ENCODE results near the gene MCC. TPM values are rescaled to one million over a fixed set of nuclear protein-coding genes. Genes with fewer than 3 reads are reported as not detected.

The MCC gene
- total and polyA plus RNA-seq, 2 donors (not counting 1 experiment from before 2014, with no cell fraction given), result 3.2 to 41.3 TPM

DNA sequence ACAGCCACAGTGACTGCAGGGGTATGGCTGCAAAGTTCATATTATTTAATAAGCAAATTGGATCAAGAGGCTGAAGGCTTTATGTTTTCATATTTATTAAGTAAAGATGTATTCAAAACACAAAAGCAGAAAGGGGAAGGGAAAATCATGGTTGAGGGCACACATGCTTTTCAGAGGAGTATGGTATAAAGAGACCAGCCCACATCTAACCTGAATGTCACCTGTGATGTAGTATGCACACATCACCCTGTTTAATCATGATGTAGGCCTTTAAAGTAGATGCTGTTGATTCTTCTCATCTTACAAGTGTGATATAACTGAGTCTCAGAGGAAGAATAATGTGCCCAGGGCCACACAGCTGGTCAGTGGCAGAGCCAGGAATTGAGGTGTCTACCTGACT is 299.8 kb downstream of the MCC start:
- Histone ChIP-seq H3K27me3 (ENCODE audit: control insufficient read depth, insufficient read depth, low read length) (no peaks in the 10 kb centered on the region), H2AFZ (ENCODE audit: low read length) (no peak overlapping the region), H3K27ac (ENCODE audit: insufficient read depth, low read length) (no peak overlapping the region), H4K20me1 (ENCODE audit: control insufficient read depth, extremely low read depth, insufficient read depth, low read length) (no peaks in the 10 kb centered on the region), H3K36me3 (ENCODE audit: control insufficient read depth, insufficient read depth, low read length) (no peaks in the 10 kb centered on the region), H3K9ac (ENCODE audit: insufficient read depth, low read length) (no peak overlapping the region), H3K79me2 (ENCODE audit: control insufficient read depth, insufficient read depth, low read length) (no peaks in the 10 kb centered on the region), H3K9me3 (ENCODE audit: control insufficient read depth, insufficient read depth, low read depth, low read length) (no peaks in the 10 kb centered on the region), H3K4me2 (ENCODE audit: extremely low read depth, insufficient read depth, low read length) (no peak overlapping the region), H3K4me3 (replicated peaks in 1 of 4; ENCODE audit: control extremely low read depth in 1 of 4, insufficient read depth in 1 of 4, low read depth in 3 of 4, low read length in 4 of 4) (no peak overlapping the region), H3K4me1 (ENCODE audit: control insufficient read depth, extremely low read depth, insufficient read depth, low read length) (no peaks in the 10 kb centered on the region)
- no peak for DNase-seq (ENCODE audit: low read depth in 2 of 2)
- no peak for TF ChIP-seq EZH2 (IDR thresholded peaks at IDR 0.05; ENCODE audit: low read length, missing control alignments)
- no peak for TF ChIP-seq CTCF (conservative IDR thresholded peaks at IDR 0.05 in 1 of 2, IDR thresholded peaks at IDR 0.05 in 1 of 2; ENCODE audit: low read depth in 1 of 2, low read length in 2 of 2)

DNA sequence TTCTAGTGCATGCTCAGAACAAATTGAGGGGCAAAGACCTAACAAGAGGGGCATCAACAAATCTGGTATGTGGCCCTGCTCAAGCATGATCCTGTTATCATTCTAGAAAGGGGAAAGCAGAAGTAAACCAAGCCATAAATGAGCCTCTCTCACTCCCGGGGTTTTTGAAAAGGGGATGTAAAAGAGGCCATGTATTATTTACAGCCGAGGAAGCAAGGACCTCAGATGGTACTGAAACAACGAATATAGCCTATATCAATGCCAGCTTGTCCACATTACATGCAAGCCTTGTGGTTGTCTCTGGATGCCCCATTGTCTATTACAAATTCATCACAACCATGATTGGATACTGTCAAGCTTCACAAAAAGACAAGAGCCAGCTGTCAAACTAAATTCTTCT is 300.3 kb downstream of the MCC start:
- H3K9me3 ChIP-seq (ENCODE audit: control insufficient read depth, insufficient read depth, low read depth, low read length), result no peaks in the 10 kb centered on the region
- H3K9ac ChIP-seq (ENCODE audit: insufficient read depth, low read length), result no peak overlapping the region
- no peaks in the 10 kb centered on the region for H4K20me1 ChIP-seq (ENCODE audit: control insufficient read depth, extremely low read depth, insufficient read depth, low read length)
- no peaks in the 10 kb centered on the region for H3K36me3 ChIP-seq (ENCODE audit: control insufficient read depth, insufficient read depth, low read length)
- H3K79me2 ChIP-seq (ENCODE audit: control insufficient read depth, insufficient read depth, low read length), result no peaks in the 10 kb centered on the region
- H3K4me2 ChIP-seq (ENCODE audit: extremely low read depth, insufficient read depth, low read length), result no peak overlapping the region
- H3K27ac ChIP-seq (ENCODE audit: insufficient read depth, low read length), result no peak overlapping the region
- no peaks in the 10 kb centered on the region for H3K4me1 ChIP-seq (ENCODE audit: control insufficient read depth, extremely low read depth, insufficient read depth, low read length)
- no peak overlapping the region for H3K4me3 ChIP-seq (replicated peaks in 1 of 4; ENCODE audit: control extremely low read depth in 1 of 4, insufficient read depth in 1 of 4, low read depth in 3 of 4, low read length in 4 of 4)
- no peak for DNase-seq (ENCODE audit: low read depth in 2 of 2)
- H2AFZ ChIP-seq (ENCODE audit: low read length), result no peak overlapping the region
- TF ChIP-seq EZH2 (IDR thresholded peaks at IDR 0.05; ENCODE audit: low read length, missing control alignments) (no peak), CTCF (conservative IDR thresholded peaks at IDR 0.05 in 1 of 2, IDR thresholded peaks at IDR 0.05 in 1 of 2; ENCODE audit: low read depth in 1 of 2, low read length in 2 of 2) (no peak)
- no peaks in the 10 kb centered on the region for H3K27me3 ChIP-seq (ENCODE audit: control insufficient read depth, insufficient read depth, low read length)

DNA sequence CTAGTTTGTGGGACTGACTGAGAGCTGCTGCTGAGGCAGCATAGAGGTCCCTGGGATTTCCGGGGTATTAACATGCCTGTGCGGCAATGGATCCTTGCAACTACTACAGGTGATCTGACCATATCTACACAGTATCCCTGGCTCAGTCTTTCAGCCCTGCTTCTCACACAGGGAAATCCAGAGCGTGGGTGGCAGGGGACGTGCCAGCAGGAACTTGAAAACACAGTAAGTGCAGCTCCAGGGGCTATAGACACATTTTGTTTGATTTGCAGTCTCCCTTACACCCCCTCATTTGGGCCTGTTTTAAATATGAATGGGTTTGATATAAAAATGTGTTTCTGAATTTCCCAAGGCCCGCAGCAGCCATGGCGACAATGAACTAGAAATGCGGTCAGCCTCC is 302.2 kb downstream of the MCC start:
- Histone ChIP-seq H3K27me3 (ENCODE audit: control insufficient read depth, insufficient read depth, low read length) (no peaks in the 10 kb centered on the region), H3K9me3 (ENCODE audit: control insufficient read depth, insufficient read depth, low read depth, low read length) (no peaks in the 10 kb centered on the region), H3K79me2 (ENCODE audit: control insufficient read depth, insufficient read depth, low read length) (no peaks in the 10 kb centered on the region), H4K20me1 (ENCODE audit: control insufficient read depth, extremely low read depth, insufficient read depth, low read length) (no peaks in the 10 kb centered on the region), H3K27ac (ENCODE audit: insufficient read depth, low read length) (no peak overlapping the region), H3K9ac (ENCODE audit: insufficient read depth, low read length) (no peak overlapping the region), H3K4me2 (ENCODE audit: extremely low read depth, insufficient read depth, low read length) (no peak overlapping the region), H3K4me3 (replicated peaks in 1 of 4; ENCODE audit: control extremely low read depth in 1 of 4, insufficient read depth in 1 of 4, low read depth in 3 of 4, low read length in 4 of 4) (no peak overlapping the region), H3K36me3 (ENCODE audit: control insufficient read depth, insufficient read depth, low read length) (no peaks in the 10 kb centered on the region), H2AFZ (ENCODE audit: low read length) (no peak overlapping the region), H3K4me1 (ENCODE audit: control insufficient read depth, extremely low read depth, insufficient read depth, low read length) (no peaks in the 10 kb centered on the region)
- no peak for DNase-seq (ENCODE audit: low read depth in 2 of 2)
- TF ChIP-seq EZH2 (IDR thresholded peaks at IDR 0.05; ENCODE audit: low read length, missing control alignments) (no peak), CTCF (conservative IDR thresholded peaks at IDR 0.05 in 1 of 2, IDR thresholded peaks at IDR 0.05 in 1 of 2; ENCODE audit: low read depth in 1 of 2, low read length in 2 of 2) (no peak)
